Neuron (in vitro differentiated cells): ENCODE results near the gene SLC17A9.

Experiments used
- H2AFZ ChIP-seq: one replicate; pipeline ENCODE4 v1.6.1; 2013; ENCODE audit warnings: low read depth, mild to moderate bottlenecking, inconsistent platforms, low read length, moderate library complexity
- H3K27me3 ChIP-seq: one replicate; pipeline ENCODE4 v1.6.1; 2013; ENCODE audit warnings: low read length; ENCODE audit not compliant: insufficient read depth
- H3K36me3 ChIP-seq: one replicate; pipeline ENCODE4 v1.6.1; 2013; ENCODE audit warnings: low read length; ENCODE audit not compliant: insufficient read depth
- H3K4me1 ChIP-seq: one replicate; pipeline ENCODE4 v1.6.1; 2013; ENCODE audit warnings: low read length; ENCODE audit not compliant: insufficient read depth
- H3K4me3 ChIP-seq: 2 replicates; pipeline ENCODE4 v1.5.1; 2013; ENCODE audit warnings: mild to moderate bottlenecking, low read length, moderate library complexity
- H3K9me3 ChIP-seq: one replicate; pipeline ENCODE4 v1.6.1; 2013; ENCODE audit warnings: low read length

SLC17A9 gene

GRCh38 chr20:63009045-63009961 lies 56.8 kb downstream of the SLC17A9 start:
- Histone ChIP-seq H2AFZ (no peak overlapping the region), H3K4me1 (peaks cover 10% of the 10 kb centered on the region), H3K9me3 (no peaks in the 10 kb centered on the region), H3K4me3 (no peak overlapping the region), H3K27me3 (peaks cover 46% of the 10 kb centered on the region), H3K36me3 (no peaks in the 10 kb centered on the region)

- no peaks in the 10 kb centered on the region for H3K36me3 ChIP-seq
- H3K4me1 ChIP-seq, result peaks cover 14% of the 10 kb centered on the region
- H3K4me3 ChIP-seq, result no peak overlapping the region
- no peaks in the 10 kb centered on the region for H3K9me3 ChIP-seq
- no peak overlapping the region for H2AFZ ChIP-seq
- peaks cover 37% of the 10 kb centered on the region for H3K27me3 ChIP-seq
Observed at GRCh38 chr20:63009988-63010769, 57.7 kb downstream of the SLC17A9 start.

- Histone ChIP-seq H3K9me3 (no peaks in the 10 kb centered on the region), H3K4me3 (no peak overlapping the region), H3K27me3 (peaks cover 22% of the 10 kb centered on the region)
Observed at GRCh38 chr20:63011798-63012197, 59.3 kb downstream of the SLC17A9 start.

GRCh38 chr20:63013207-63013606 lies 60.7 kb downstream of the SLC17A9 start:
- H3K36me3 ChIP-seq, result no peaks in the 10 kb centered on the region
- H3K9me3 ChIP-seq, result peaks cover 3% of the 10 kb centered on the region
- H3K4me3 ChIP-seq, result no peak overlapping the region
- no peak overlapping the region for H2AFZ ChIP-seq
- peaks cover 21% of the 10 kb centered on the region for H3K4me1 ChIP-seq
- H3K27me3 ChIP-seq, result peaks cover 7% of the 10 kb centered on the region

More at GRCh38 chr20:63011798-63012197, 59.3 kb downstream of the SLC17A9 start:
- H3K4me1 ChIP-seq, result peaks cover 26% of the 10 kb centered on the region
- no peak overlapping the region for H2AFZ ChIP-seq
- H3K36me3 ChIP-seq, result no peaks in the 10 kb centered on the region

- Histone ChIP-seq H3K36me3 (no peaks in the 10 kb centered on the region), H3K4me1 (peaks cover 18% of the 10 kb centered on the region), H3K9me3 (peaks cover 3% of the 10 kb centered on the region), H3K27me3 (no peaks in the 10 kb centered on the region), H3K4me3 (no peak overlapping the region), H2AFZ (no peak overlapping the region)
Observed at GRCh38 chr20:63014287-63014686, 61.8 kb downstream of the SLC17A9 start.

GRCh38 chr20:63014710-63015109 lies 62.2 kb downstream of the SLC17A9 start:
- H3K36me3 ChIP-seq, result no peaks in the 10 kb centered on the region
- H3K27me3 ChIP-seq, result no peaks in the 10 kb centered on the region
- peak overlapping the region; percentile 35 for H3K4me3 ChIP-seq
- peaks cover 18% of the 10 kb centered on the region for H3K4me1 ChIP-seq
- peak overlapping the region; percentile 55 for H2AFZ ChIP-seq
- peaks cover 3% of the 10 kb centered on the region for H3K9me3 ChIP-seq

GRCh38 chr20:63015147-63015661 lies 62.7 kb downstream of the SLC17A9 start:
- Histone ChIP-seq H2AFZ (peak overlapping the region; percentile 55), H3K4me3 (peak overlapping the region; percentile 35)

GRCh38 chr20:63015662-63016361 lies 63.3 kb downstream of the SLC17A9 start:
- peaks cover 18% of the 10 kb centered on the region for H3K4me1 ChIP-seq
- no peaks in the 10 kb centered on the region for H3K27me3 ChIP-seq
- peaks cover 9% of the 10 kb centered on the region for H3K9me3 ChIP-seq
- no peak overlapping the region for H3K4me3 ChIP-seq
- H3K36me3 ChIP-seq, result no peaks in the 10 kb centered on the region
- H2AFZ ChIP-seq, result no peak overlapping the region

More at GRCh38 chr20:63015147-63015661, 62.7 kb downstream of the SLC17A9 start:
- H3K4me1 ChIP-seq, result peaks cover 18% of the 10 kb centered on the region
- H3K9me3 ChIP-seq, result peaks cover 3% of the 10 kb centered on the region
- no peaks in the 10 kb centered on the region for H3K36me3 ChIP-seq
- H3K27me3 ChIP-seq, result no peaks in the 10 kb centered on the region

- Histone ChIP-seq H3K27me3 (no peaks in the 10 kb centered on the region), H2AFZ (no peak overlapping the region), H3K4me3 (no peak overlapping the region), H3K36me3 (no peaks in the 10 kb centered on the region), H3K9me3 (peaks cover 9% of the 10 kb centered on the region), H3K4me1 (peaks cover 18% of the 10 kb centered on the region)
Observed at GRCh38 chr20:63016514-63017075, 64.1 kb downstream of the SLC17A9 start.

GRCh38 chr20:63017076-63017825 lies 64.7 kb downstream of the SLC17A9 start:
- peaks cover 9% of the 10 kb centered on the region for H3K9me3 ChIP-seq
- H3K27me3 ChIP-seq, result no peaks in the 10 kb centered on the region
- no peaks in the 10 kb centered on the region for H3K36me3 ChIP-seq

GRCh38 chr20:63017826-63018411 lies 65.4 kb downstream of the SLC17A9 start:
- Histone ChIP-seq H3K9me3 (peaks cover 9% of the 10 kb centered on the region), H3K27me3 (no peaks in the 10 kb centered on the region), H2AFZ (no peak overlapping the region), H3K36me3 (no peaks in the 10 kb centered on the region), H3K4me3 (no peak overlapping the region), H3K4me1 (peaks cover 18% of the 10 kb centered on the region)

More at GRCh38 chr20:63017076-63017825, 64.7 kb downstream of the SLC17A9 start:
- Histone ChIP-seq H3K4me1 (peaks cover 18% of the 10 kb centered on the region), H2AFZ (no peak overlapping the region), H3K4me3 (no peak overlapping the region)
